Loucy (cell line): ENCODE results near the gene SYNJ2.

Experiments used
- EZH2phosphoT487 ChIP-seq: fragments of 200-600 bp; IDR thresholded peaks from 2 replicates; pipeline ENCODE4 v1.6.1; 2018; ENCODE audit warnings: antibody characterized with exemption, mild to moderate bottlenecking, moderate library complexity, borderline replicate concordance
- TF ChIP-seq, protein P1 (sequence below): fragments of 200-600 bp; sonication (generic); conservative IDR thresholded peaks from 2 replicates; pipeline ENCODE4 v1.5.1; 2014; ENCODE audit warnings: mild to moderate bottlenecking, antibody characterized with exemption, low read length

DNA sequence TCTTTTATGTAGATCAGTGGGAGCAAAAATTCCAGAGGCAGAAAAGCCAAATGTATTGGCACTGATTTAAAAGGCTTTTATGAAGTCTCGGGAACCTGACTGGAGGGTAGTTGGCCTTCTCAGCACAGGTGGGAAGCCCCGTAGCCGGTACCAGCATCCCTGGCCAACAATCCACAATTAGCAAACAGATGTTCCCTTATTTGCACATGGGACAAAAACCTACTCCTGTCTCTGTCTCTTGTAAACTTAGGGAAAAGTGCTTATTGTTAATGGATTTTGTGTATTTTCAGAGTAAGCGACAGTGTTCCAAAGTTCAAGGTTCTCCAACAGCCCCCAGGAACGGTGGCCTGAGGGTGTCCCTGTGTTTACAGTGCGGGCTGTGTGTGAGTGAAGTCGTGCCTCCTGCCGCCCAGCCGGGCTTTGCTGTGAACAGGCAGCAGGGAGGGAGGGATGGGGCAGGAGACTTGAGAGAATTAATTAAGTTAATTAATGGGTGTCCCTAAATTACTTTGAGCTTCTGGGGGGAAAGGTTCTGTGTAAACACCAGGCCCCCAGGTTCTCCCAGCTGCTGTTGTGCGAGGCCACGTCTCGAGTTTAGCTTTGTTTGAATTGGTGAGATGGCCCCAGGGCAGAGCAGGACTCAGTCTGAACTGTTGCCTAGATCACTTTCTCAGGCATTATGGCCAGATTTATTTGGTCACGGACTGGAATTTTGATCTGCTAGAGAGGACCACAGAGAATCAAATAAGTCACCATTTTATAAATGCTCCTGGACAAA lies 3.9 kb downstream of the SYNJ2 start:
- TF ChIP-seq, protein P1, sequence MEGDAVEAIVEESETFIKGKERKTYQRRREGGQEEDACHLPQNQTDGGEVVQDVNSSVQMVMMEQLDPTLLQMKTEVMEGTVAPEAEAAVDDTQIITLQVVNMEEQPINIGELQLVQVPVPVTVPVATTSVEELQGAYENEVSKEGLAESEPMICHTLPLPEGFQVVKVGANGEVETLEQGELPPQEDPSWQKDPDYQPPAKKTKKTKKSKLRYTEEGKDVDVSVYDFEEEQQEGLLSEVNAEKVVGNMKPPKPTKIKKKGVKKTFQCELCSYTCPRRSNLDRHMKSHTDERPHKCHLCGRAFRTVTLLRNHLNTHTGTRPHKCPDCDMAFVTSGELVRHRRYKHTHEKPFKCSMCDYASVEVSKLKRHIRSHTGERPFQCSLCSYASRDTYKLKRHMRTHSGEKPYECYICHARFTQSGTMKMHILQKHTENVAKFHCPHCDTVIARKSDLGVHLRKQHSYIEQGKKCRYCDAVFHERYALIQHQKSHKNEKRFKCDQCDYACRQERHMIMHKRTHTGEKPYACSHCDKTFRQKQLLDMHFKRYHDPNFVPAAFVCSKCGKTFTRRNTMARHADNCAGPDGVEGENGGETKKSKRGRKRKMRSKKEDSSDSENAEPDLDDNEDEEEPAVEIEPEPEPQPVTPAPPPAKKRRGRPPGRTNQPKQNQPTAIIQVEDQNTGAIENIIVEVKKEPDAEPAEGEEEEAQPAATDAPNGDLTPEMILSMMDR: no peak
- TF ChIP-seq EZH2phosphoT487: no peak
